HEK293 (cell line): ENCODE results near the gene CASP6.

Experiments used
- CTCF ChIA-PET: fragments of 350-600 bp; formaldehyde crosslinking; extraction: SDS; loops from one replicate; lab custom pipeline; 2021; ENCODE audit warnings: antibody characterized with exemption; lab: Yijun Ruan, JAX
- POLR2A ChIA-PET: fragments of 300-600 bp; formaldehyde crosslinking; extraction: SDS; loops from one replicate; lab custom pipeline; 2020; ENCODE audit warnings: antibody characterized with exemption, inconsistent platforms; lab: Yijun Ruan, JAX
- H3K27ac ChIP-seq: fragments of 200-500 bp; sonication (Bioruptor generic); 2 replicates; pipeline ENCODE4 v1.5.1; 2014; ENCODE audit warnings: low read depth, low read length, control low read depth, inconsistent platforms; ENCODE audit errors: extremely low read depth
- H3K36me3 ChIP-seq, 2 experiments: fragments of 200-500 bp in 1 of 2; sonication (Bioruptor generic) in 1 of 2; 1 replicate in 1 of 2; 2 replicates in 1 of 2; pipeline ENCODE4 v1.5.1; 2014 to 2017; ENCODE audit warnings: inconsistent platforms in 2 of 2, low read length in 2 of 2; ENCODE audit not compliant: control insufficient read depth in 2 of 2, insufficient read depth in 1 of 2
- H3K4me1 ChIP-seq: fragments of 200-500 bp; sonication (Bioruptor generic); 2 replicates; pipeline ENCODE4 v1.5.1; 2014; ENCODE audit warnings: mild to moderate bottlenecking, low read length, inconsistent platforms; ENCODE audit not compliant: control insufficient read depth, insufficient read depth
- H3K4me3 ChIP-seq: 2 replicates; pipeline ENCODE4 v1.5.1; 2011; ENCODE audit warnings: low read depth, mild to moderate bottlenecking, control low read depth, low read length, moderate library complexity
- H3K9me3 ChIP-seq: fragments of 200-500 bp; sonication (Bioruptor generic); 2 replicates; pipeline ENCODE4 v1.5.1; 2014; ENCODE audit warnings: low read depth, low read length, inconsistent platforms; ENCODE audit not compliant: control insufficient read depth, insufficient read depth
- INSM2 ChIP-seq: fragments of 450-650 bp; formaldehyde crosslinking; IDR thresholded peaks from 2 replicates; pipeline ENCODE4 v1.5.1; 2016; ENCODE audit warnings: missing biosample characterization, missing genetic modification characterization
- MYNN ChIP-seq: fragments of 450-650 bp; formaldehyde crosslinking; IDR thresholded peaks from 2 replicates; pipeline ENCODE4 v1.5.1; 2016; ENCODE audit warnings: missing biosample characterization, missing genetic modification characterization, borderline replicate concordance
- PRDM2 ChIP-seq: fragments of 450-650 bp; formaldehyde crosslinking; IDR thresholded peaks from 2 replicates; pipeline ENCODE4 v1.5.1; 2016; ENCODE audit warnings: missing biosample characterization, missing genetic modification characterization, borderline replicate concordance
- RBAK ChIP-seq: fragments of 450-650 bp; formaldehyde crosslinking; IDR thresholded peaks from 2 replicates; pipeline ENCODE4 v1.5.1; 2016; ENCODE audit warnings: missing biosample characterization, missing genetic modification characterization
- SETDB1 ChIP-seq: IDR thresholded peaks from one replicate; pipeline ENCODE4 v1.6.1; 2017; ENCODE audit warnings: mild to moderate bottlenecking, low read length, moderate library complexity, mixed read lengths; ENCODE audit not compliant: insufficient read length
- ZBTB20 ChIP-seq: fragments of 450-650 bp; formaldehyde crosslinking; IDR thresholded peaks from 2 replicates; pipeline ENCODE4 v1.5.1; 2016; ENCODE audit warnings: missing biosample characterization, missing genetic modification characterization
- ZBTB26 ChIP-seq: fragments of 450-650 bp; formaldehyde crosslinking; optimal IDR thresholded peaks from 2 replicates; pipeline ENCODE3; 2016; ENCODE audit warnings: missing biosample characterization, mild to moderate bottlenecking, missing genetic modification characterization
- ZFP41 ChIP-seq: fragments of 450-650 bp; formaldehyde crosslinking; IDR thresholded peaks from 2 replicates; pipeline ENCODE4 v1.5.1; 2016; ENCODE audit warnings: missing biosample characterization, missing genetic modification characterization, borderline replicate concordance
- ZIC2 ChIP-seq: fragments of 450-650 bp; formaldehyde crosslinking; IDR thresholded peaks from 2 replicates; pipeline ENCODE4 v1.5.1; 2016; ENCODE audit warnings: missing biosample characterization, missing genetic modification characterization
- ZNF174 ChIP-seq: fragments of 450-650 bp; formaldehyde crosslinking; IDR thresholded peaks from 2 replicates; pipeline ENCODE4 v1.5.0; 2017; ENCODE audit warnings: missing biosample characterization, mild to moderate bottlenecking, missing genetic modification characterization
- ZNF175 ChIP-seq: fragments of 450-650 bp; formaldehyde crosslinking; IDR thresholded peaks from 2 replicates; pipeline ENCODE4 v1.5.1; 2016; ENCODE audit warnings: missing biosample characterization, missing genetic modification characterization
- ZNF2 ChIP-seq: fragments of 450-650 bp; formaldehyde crosslinking; IDR thresholded peaks from 2 replicates; pipeline ENCODE4 v1.5.1; 2016; ENCODE audit warnings: missing biosample characterization, missing genetic modification characterization
- ZNF223 ChIP-seq: fragments of 450-650 bp; formaldehyde crosslinking; IDR thresholded peaks from 2 replicates; pipeline ENCODE4 v1.5.1; 2016; ENCODE audit warnings: missing biosample characterization, missing genetic modification characterization
- ZNF324 ChIP-seq: fragments of 450-650 bp; formaldehyde crosslinking; IDR thresholded peaks from 2 replicates; pipeline ENCODE4 v1.5.1; 2016; ENCODE audit warnings: missing biosample characterization, missing genetic modification characterization
- ZNF433 ChIP-seq: fragments of 450-650 bp; formaldehyde crosslinking; IDR thresholded peaks from 2 replicates; pipeline ENCODE4 v1.5.1; 2016; ENCODE audit warnings: missing biosample characterization, missing genetic modification characterization, low read depth
- ZNF529 ChIP-seq: fragments of 450-650 bp; formaldehyde crosslinking; IDR thresholded peaks from 2 replicates; pipeline ENCODE4 v1.5.1; 2017; ENCODE audit warnings: missing genetic modification characterization, missing biosample characterization; ENCODE audit not compliant: insufficient replicate concordance
- ZNF549 ChIP-seq: fragments of 450-650 bp; IDR thresholded peaks from 2 replicates; pipeline ENCODE4 v1.5.1; 2018; ENCODE audit warnings: missing biosample characterization, missing genetic modification characterization, mild to moderate bottlenecking, inconsistent platforms, moderate library complexity
- ZNF558 ChIP-seq: fragments of 450-650 bp; formaldehyde crosslinking; IDR thresholded peaks from 2 replicates; pipeline ENCODE4 v1.5.1; 2016; ENCODE audit warnings: missing biosample characterization, missing genetic modification characterization
- ZNF560 ChIP-seq: fragments of 450-650 bp; formaldehyde crosslinking; IDR thresholded peaks from 2 replicates; pipeline ENCODE4 v1.5.1; 2017; ENCODE audit warnings: missing biosample characterization, missing genetic modification characterization, borderline replicate concordance
- ZNF561 ChIP-seq: fragments of 450-650 bp; IDR thresholded peaks from 2 replicates; pipeline ENCODE4 v1.5.1; 2018; ENCODE audit warnings: missing biosample characterization, missing genetic modification characterization, borderline replicate concordance
- ZNF600 ChIP-seq: fragments of 450-650 bp; formaldehyde crosslinking; IDR thresholded peaks from 2 replicates; pipeline ENCODE4 v1.5.1; 2016; ENCODE audit warnings: missing biosample characterization, missing genetic modification characterization
- ZNF623 ChIP-seq: fragments of 450-650 bp; formaldehyde crosslinking; IDR thresholded peaks from 2 replicates; pipeline ENCODE4 v1.5.1; 2016; ENCODE audit warnings: missing biosample characterization, missing genetic modification characterization
- ZNF701 ChIP-seq: fragments of 450-650 bp; formaldehyde crosslinking; IDR thresholded peaks from 2 replicates; pipeline ENCODE4 v1.5.1; 2016; ENCODE audit warnings: missing biosample characterization, missing genetic modification characterization
- ZNF76 ChIP-seq: fragments of 450-650 bp; formaldehyde crosslinking; IDR thresholded peaks from 2 replicates; pipeline ENCODE4; 2016; ENCODE audit warnings: low read depth, missing biosample characterization, missing genetic modification characterization, borderline replicate concordance
- ZNF785 ChIP-seq: fragments of 450-650 bp; formaldehyde crosslinking; IDR thresholded peaks from 2 replicates; pipeline ENCODE4 v1.5.1; 2016; ENCODE audit warnings: missing biosample characterization, missing genetic modification characterization
- ZSCAN16 ChIP-seq: fragments of 450-650 bp; formaldehyde crosslinking; IDR thresholded peaks from 2 replicates; pipeline ENCODE4 v1.5.1; 2016; ENCODE audit warnings: missing biosample characterization, missing genetic modification characterization

CASP6 gene

GRCh38 chr4:109648266-109648996 is 54.8 kb downstream of the CASP6 start:
- Histone ChIP-seq H3K4me1 (no peaks in the 10 kb centered on the region), H3K9me3 (no peaks in the 10 kb centered on the region), H3K36me3 (no peaks in the 10 kb centered on the region), H3K27ac (no peak overlapping the region), H3K4me3 (no peak overlapping the region)
- ChIA-PET POLR2A (no interaction called here), CTCF (interaction anchor here (0.7 kb wide), 1 partner anchor 277 kb away, joined by 3 read pairs; no protein-coding TSS in a partner anchor)
- TF ChIP-seq RBAK (tag by site-specific recombination) = no peak
- TF ChIP-seq ZFP41 (tag by site-specific recombination) = no peak
- TF ChIP-seq ZNF558 (tag by site-specific recombination) = no peak
- no peak for TF ChIP-seq PRDM2
- no peak for TF ChIP-seq ZNF223 (tag by site-specific recombination)
- no peak for TF ChIP-seq ZNF76 (tag by site-specific recombination)
- TF ChIP-seq ZNF175 = no peak
- TF ChIP-seq SETDB1 = no peak
- TF ChIP-seq ZNF433 (tag by site-specific recombination) = no peak
- no peak for TF ChIP-seq ZNF324
- TF ChIP-seq ZNF623 = no peak
- TF ChIP-seq ZIC2 = no peak
- no peak for TF ChIP-seq ZNF529 (tag by site-specific recombination)
- TF ChIP-seq ZNF549 (tag by site-specific recombination) = no peak

- CTCF ChIA-PET = no interaction called here
- no peaks in the 10 kb centered on the region for H3K36me3 ChIP-seq
- H3K4me1 ChIP-seq = no peaks in the 10 kb centered on the region
- H3K27ac ChIP-seq = no peak overlapping the region
- H3K4me3 ChIP-seq = no peak overlapping the region
- POLR2A ChIA-PET = interaction anchor here (0.5 to 0.6 kb wide), 2 partner anchors 18 to 65 kb away, joined by 3 to 4 read pairs; no protein-coding TSS in a partner anchor
- no peaks in the 10 kb centered on the region for H3K9me3 ChIP-seq
- TF ChIP-seq MYNN (tag by site-specific recombination) = no peak
- no peak for TF ChIP-seq ZBTB26 (tag by site-specific recombination)
- no peak for TF ChIP-seq ZNF174 (tag by site-specific recombination)
- TF ChIP-seq ZBTB20 = no peak
- no peak for TF ChIP-seq ZNF701 (tag by site-specific recombination)
- TF ChIP-seq ZNF561 (tag by site-specific recombination) = no peak
- TF ChIP-seq INSM2 (tag by site-specific recombination) = no peak
- no peak for TF ChIP-seq ZNF2
- TF ChIP-seq ZSCAN16 (tag by site-specific recombination) = no peak
- no peak for TF ChIP-seq ZNF600 (tag by site-specific recombination)
- no peak for TF ChIP-seq ZNF785 (tag by site-specific recombination)
- TF ChIP-seq ZNF560 (tag by site-specific recombination) = no peak
Measured at GRCh38 chr4:109645874-109646710, 57.2 kb downstream of the CASP6 start.
